Stimulated activated CD4-positive, alpha-beta T cell treated with anti-CD3 and anti-CD28 coated beads, Interleukin-2, amount 100 ng/mL, for 24 hours (primary cell): ENCODE measurements around the gene RBBP4.

Source experiments
- DNase-seq, 2 donors: peaks; one replicate each; pipeline ENCODE4 v3.0.0-alpha.2; 2020

Gene RBBP4

DNA sequence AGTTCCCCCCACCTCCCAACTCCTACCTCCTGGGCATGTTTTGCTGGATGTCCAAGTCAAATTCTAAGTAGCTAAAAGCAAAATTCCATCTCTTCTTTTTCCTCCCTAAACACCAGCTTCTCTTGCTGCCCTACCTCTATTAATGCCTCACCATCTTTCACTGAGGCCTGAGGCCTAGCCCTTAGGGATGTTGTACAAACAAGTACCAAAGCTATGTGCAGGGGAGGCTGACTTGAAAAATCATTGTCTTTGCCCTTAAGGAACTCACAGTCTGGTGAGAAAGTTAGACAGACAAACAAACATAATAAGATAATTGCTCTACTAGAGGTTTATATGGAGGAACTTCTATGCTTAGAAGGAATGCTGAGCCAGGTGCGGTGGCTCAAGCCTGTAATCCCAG is 76.9 kb downstream of the RBBP4 start:
- no peak for DNase-seq

GRCh38 chr1:32728413-32729077 is 77.5 kb downstream of the RBBP4 start:
- DNase-seq: no peak

GRCh38 chr1:32729254-32730046 is 78.4 kb downstream of the RBBP4 start:
- DNase-seq: no peak

GRCh38 chr1:32733582-32734321 is 82.7 kb downstream of the RBBP4 start:
- DNase-seq: no peak
